IPS-20b (cell line): ENCODE measurements around the gene SLC30A7.
"Not testable (repeated sequence)": the region's sequence is repeated elsewhere in the genome, so short reads cannot be mapped to it uniquely, and the experiment has no call there.

Experiments
- H3K27ac ChIP-seq: one replicate; pipeline ENCODE4 v1.5.1; 2013; ENCODE audit warnings: low read length
- H3K27me3 ChIP-seq: 2 replicates; pipeline ENCODE4 v1.6.1; 2013; ENCODE audit warnings: mild to moderate bottlenecking, low read length, inconsistent platforms; ENCODE audit not compliant: insufficient read depth
- H3K36me3 ChIP-seq: 2 replicates; pipeline ENCODE4 v1.6.1; 2013; ENCODE audit warnings: low read depth, mild to moderate bottlenecking, inconsistent platforms, low read length, moderate library complexity; ENCODE audit not compliant: insufficient read depth
- H3K4me1 ChIP-seq: 2 replicates; pipeline ENCODE4 v1.6.1; 2013; ENCODE audit warnings: mild to moderate bottlenecking, control low read depth, inconsistent platforms, low read length, moderate library complexity; ENCODE audit not compliant: insufficient read depth
- H3K4me3 ChIP-seq: 2 replicates; pipeline ENCODE4 v1.5.1; 2013; ENCODE audit warnings: mild to moderate bottlenecking, low read length, inconsistent platforms
- H3K9ac ChIP-seq: 2 replicates; pipeline ENCODE4 v1.6.1; 2013; ENCODE audit warnings: low read depth, mild to moderate bottlenecking, inconsistent platforms, low read length, moderate library complexity
- H3K9me3 ChIP-seq: 2 replicates; pipeline ENCODE4 v1.6.1; 2013; ENCODE audit warnings: mild to moderate bottlenecking, low read depth, low read length, inconsistent platforms; ENCODE audit not compliant: insufficient read depth

The SLC30A7 gene

GRCh38 chr1:100942304-100943046 lies 46.6 kb downstream of the SLC30A7 start:
- H3K4me3 ChIP-seq, result no peak overlapping the region
- no peaks in the 10 kb centered on the region for H3K27me3 ChIP-seq
- H3K9ac ChIP-seq, result no peak overlapping the region
- no peak overlapping the region for H3K27ac ChIP-seq
- no peaks in the 10 kb centered on the region for H3K9me3 ChIP-seq
- H3K36me3 ChIP-seq, result peaks cover 39% of the 10 kb centered on the region
- H3K4me1 ChIP-seq, result no peaks in the 10 kb centered on the region

- Histone ChIP-seq H3K27ac (no peak overlapping the region), H3K4me3 (no peak overlapping the region), H3K36me3 (peaks cover 28% of the 10 kb centered on the region), H3K4me1 (no peaks in the 10 kb centered on the region; the same call in 1 of the 2 replicates), H3K9me3 (no peaks in the 10 kb centered on the region), H3K27me3 (no peaks in the 10 kb centered on the region), H3K9ac (no peak overlapping the region)
Observed at GRCh38 chr1:100943533-100943932, 47.6 kb downstream of the SLC30A7 start.

DNA sequence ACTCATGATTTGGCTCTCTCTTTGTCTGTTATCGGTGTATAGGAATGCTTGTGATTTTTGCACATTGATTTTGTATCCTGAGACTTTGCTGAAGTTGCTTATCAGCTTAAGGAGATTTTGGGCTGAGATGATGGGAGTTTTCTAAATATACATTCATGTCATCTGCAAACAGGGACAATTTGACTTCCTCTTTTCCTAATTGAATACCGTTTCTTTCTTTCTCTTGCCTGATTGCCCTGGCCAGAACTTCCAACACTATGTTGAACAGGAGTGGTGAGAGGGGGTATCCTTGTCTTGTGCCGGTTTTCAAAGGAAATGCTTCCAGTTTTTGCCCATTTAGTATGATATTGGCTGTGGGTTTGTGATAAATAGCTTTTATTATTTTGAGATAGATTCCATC lies 50.2 kb downstream of the SLC30A7 start:
- H3K36me3 ChIP-seq, result peaks cover 17% of the 10 kb centered on the region; the same call in 1 of the 2 replicates
- H3K27ac ChIP-seq, H3K9me3 ChIP-seq, H3K27me3 ChIP-seq, H3K4me3 ChIP-seq, H3K9ac ChIP-seq: not testable (repeated sequence)
- peaks cover 19% of the 10 kb centered on the region for H3K4me1 ChIP-seq

GRCh38 chr1:100947816-100948215 lies 51.9 kb downstream of the SLC30A7 start:
- H3K36me3 ChIP-seq, result peaks cover 12% of the 10 kb centered on the region; the same call in 1 of the 2 replicates
- H3K4me1 ChIP-seq, result peaks cover 28% of the 10 kb centered on the region
- not testable (repeated sequence) for H3K27me3 ChIP-seq, H3K9ac ChIP-seq, H3K9me3 ChIP-seq, H3K4me3 ChIP-seq, H3K27ac ChIP-seq

GRCh38 chr1:100948721-100949405 lies 53.0 kb downstream of the SLC30A7 start:
- not testable (repeated sequence) for H3K27me3 ChIP-seq, H3K36me3 ChIP-seq, H3K9me3 ChIP-seq
- peak overlapping the region; percentile 41; the same call in 1 of the 2 replicates for H3K4me3 ChIP-seq
- H3K27ac ChIP-seq, result peak overlapping the region; percentile 63
- peak overlapping the region; percentile 39; the same call in 1 of the 2 replicates for H3K9ac ChIP-seq
- H3K4me1 ChIP-seq, result peaks cover 38% of the 10 kb centered on the region

- not testable (repeated sequence) for H3K36me3 ChIP-seq, H3K27me3 ChIP-seq, H3K9me3 ChIP-seq
- Histone ChIP-seq H3K9ac (peak overlapping the region; percentile 54; the same call in 1 of the 2 replicates), H3K4me3 (peak overlapping the region; percentile 41; the same call in 1 of the 2 replicates), H3K27ac (peak overlapping the region; percentile 73), H3K4me1 (peaks cover 40% of the 10 kb centered on the region)
Observed at GRCh38 chr1:100949515-100950158, 53.7 kb downstream of the SLC30A7 start.

DNA sequence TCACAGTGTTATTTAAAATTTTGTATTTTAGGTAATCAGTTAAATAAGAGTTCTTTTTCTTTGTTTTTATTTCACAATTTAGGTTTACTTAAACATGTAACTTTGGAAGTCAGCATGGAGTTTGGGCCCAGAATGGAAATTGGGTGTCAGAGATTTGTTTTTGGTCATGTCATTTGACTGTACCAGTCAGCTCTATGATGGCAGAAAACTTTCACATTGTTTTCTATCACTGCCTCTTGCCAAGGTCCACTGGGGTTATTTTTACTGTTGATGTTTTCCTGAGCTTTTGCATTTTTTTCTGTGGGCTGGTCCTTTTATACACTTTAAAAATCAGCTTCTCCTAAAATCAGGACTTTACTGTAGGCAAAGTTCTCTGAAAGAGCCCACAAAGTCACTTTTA lies 54.4 kb downstream of the SLC30A7 start:
- no peak overlapping the region for H3K27ac ChIP-seq

DNA sequence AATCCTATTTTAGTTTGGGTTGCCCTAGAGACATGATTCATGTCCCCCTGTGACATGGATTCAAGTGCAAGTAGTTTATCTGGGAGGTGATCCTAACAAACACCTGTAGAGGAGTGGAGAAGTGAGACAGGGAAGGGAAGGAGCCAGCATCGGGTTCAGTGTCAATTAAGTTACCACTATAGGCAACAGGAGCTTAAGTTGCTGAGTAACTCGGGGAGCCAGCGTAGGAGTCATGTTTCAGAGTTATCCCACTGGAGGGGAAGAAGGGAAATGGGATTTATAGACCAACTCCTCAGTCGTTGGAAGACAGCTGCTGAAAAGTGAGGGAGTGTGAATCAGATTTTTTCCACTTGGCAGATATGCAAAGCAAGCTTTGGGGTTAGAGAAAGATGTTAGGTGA lies 54.9 kb downstream of the SLC30A7 start:
- peak overlapping the region; percentile 7; the same call in 1 of the 2 replicates for H3K9ac ChIP-seq
- H3K27ac ChIP-seq, result peak overlapping the region; percentile 29
- H3K4me1 ChIP-seq, result peaks cover 40% of the 10 kb centered on the region
- H3K27me3 ChIP-seq, result no peaks in the 10 kb centered on the region
- no peak overlapping the region for H3K4me3 ChIP-seq
- H3K36me3 ChIP-seq, result peaks cover 8% of the 10 kb centered on the region; the same call in 1 of the 2 replicates
- no peaks in the 10 kb centered on the region for H3K9me3 ChIP-seq

More for the DNA sequence above, 54.4 kb downstream of the SLC30A7 start:
- Histone ChIP-seq H3K9ac (peak overlapping the region; percentile 7; the same call in 1 of the 2 replicates), H3K9me3 (no peaks in the 10 kb centered on the region), H3K4me1 (peaks cover 40% of the 10 kb centered on the region), H3K36me3 (peaks cover 8% of the 10 kb centered on the region; the same call in 1 of the 2 replicates), H3K27me3 (no peaks in the 10 kb centered on the region), H3K4me3 (no peak overlapping the region)

DNA sequence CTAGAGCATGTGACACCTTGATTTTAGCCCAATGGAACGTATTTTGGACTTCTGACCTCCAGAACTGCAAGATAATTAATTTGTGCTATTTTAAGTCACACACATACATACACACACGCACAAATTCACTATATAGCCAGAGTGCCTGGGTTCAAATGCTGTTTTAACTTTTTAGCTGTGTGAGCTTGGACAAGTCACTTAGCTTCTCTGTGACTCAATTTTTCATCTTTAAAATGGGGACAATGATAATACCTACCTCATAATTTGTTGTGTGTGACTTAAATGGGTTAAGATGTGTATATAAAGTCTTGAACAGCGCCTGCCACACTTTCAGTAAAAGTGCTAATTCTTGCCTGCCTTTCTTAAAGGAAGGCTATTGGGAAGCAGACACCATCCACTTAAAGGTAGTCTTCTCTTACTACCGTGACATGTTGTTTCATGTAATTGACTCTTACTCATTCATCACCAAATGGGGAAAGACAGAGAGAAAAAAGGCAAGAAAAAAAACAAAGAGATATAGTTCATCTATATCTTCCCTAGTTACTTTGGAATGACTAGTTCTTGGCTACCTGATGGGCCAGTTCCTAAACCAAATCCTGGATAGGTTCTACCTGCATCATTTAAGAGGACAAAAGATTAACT lies 56.3 kb downstream of the SLC30A7 start:
- Histone ChIP-seq H3K27me3 (no peaks in the 10 kb centered on the region), H3K9ac (no peak overlapping the region), H3K4me1 (peaks cover 40% of the 10 kb centered on the region), H3K36me3 (peaks cover 8% of the 10 kb centered on the region; the same call in 1 of the 2 replicates), H3K9me3 (no peaks in the 10 kb centered on the region), H3K4me3 (no peak overlapping the region), H3K27ac (no peak overlapping the region)

GRCh38 chr1:100952970-100953369 lies 57.1 kb downstream of the SLC30A7 start:
- not testable (repeated sequence) for H3K9ac ChIP-seq, H3K36me3 ChIP-seq, H3K9me3 ChIP-seq, H3K27me3 ChIP-seq, H3K4me3 ChIP-seq, H3K27ac ChIP-seq
- H3K4me1 ChIP-seq, result peaks cover 40% of the 10 kb centered on the region

DNA sequence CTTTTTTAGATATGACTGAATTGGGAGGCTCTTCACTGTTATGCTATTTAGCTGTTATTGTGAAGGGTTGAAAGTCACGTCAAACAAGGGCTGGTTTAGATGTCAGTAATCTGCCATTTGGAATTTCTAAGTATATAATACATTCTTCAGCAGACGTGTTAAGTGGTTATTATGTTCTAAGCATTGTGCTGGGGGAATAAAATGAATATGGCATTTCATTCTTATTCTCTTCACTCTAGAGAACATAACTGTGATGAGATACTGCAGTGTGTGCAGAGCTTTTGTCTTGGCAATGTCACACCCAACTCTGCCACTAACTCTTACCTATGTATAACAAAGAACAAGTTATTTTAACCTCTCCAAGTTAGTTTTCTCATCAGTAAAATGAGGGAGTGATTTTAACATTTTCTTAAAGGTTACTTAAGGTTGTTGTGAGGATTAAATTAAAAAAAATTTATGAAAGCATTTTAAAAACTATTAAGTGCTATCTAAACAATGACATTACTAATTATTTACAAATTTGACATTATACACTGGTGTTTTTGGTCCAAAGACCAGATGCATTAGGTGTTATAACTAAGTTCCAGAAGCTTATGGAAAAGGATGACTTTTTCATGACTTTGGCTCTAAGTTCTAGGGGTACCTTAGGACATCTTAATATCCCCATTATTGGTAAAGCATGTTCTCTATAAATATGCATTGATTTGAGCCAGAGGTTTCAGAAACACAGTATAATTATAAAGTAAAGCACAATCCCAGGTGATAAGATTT lies 58.3 kb downstream of the SLC30A7 start:
- Histone ChIP-seq H3K36me3 (peaks cover 8% of the 10 kb centered on the region; the same call in 1 of the 2 replicates), H3K9ac (no peak overlapping the region), H3K4me1 (peaks cover 39% of the 10 kb centered on the region), H3K27me3 (no peaks in the 10 kb centered on the region), H3K27ac (no peak overlapping the region), H3K9me3 (no peaks in the 10 kb centered on the region), H3K4me3 (no peak overlapping the region)
